ENCODE results near the gene SRSF6. TPM values are rescaled to one million over a fixed set of nuclear protein-coding genes. Genes with fewer than 3 reads are reported as not detected.

SRSF6 gene
- total RNA-seq, 6 experiments from 2014 or later: 141 to 157 (median 148) TPM

- Mint-ChIP-seq H3K9me3 (no peaks in the 10 kb centered on the region), H3K27ac (no peak overlapping the region), H3K36me3 (ENCODE audit: low read depth) (no peaks in the 10 kb centered on the region), H3K4me1 (ENCODE audit: low read depth) (peaks cover 10% of the 10 kb centered on the region; the same call in 1 of the 2 replicates), H3K27me3 (ENCODE audit: insufficient read depth) (peaks cover 23% of the 10 kb centered on the region), H3K4me3 (no peak overlapping the region)
- no peak for DNase-seq
- TF ChIP-seq CTCF (IDR thresholded peaks at IDR 0.05): peak; percentile 33
Observed at GRCh38 chr20:43432498-43432897, 25.2 kb upstream of the SRSF6 start.

GRCh38 chr20:43433250-43433854 lies 24.3 kb upstream of the SRSF6 start:
- no peak for DNase-seq
- H3K4me1 Mint-ChIP-seq (ENCODE audit: low read depth): peaks cover 10% of the 10 kb centered on the region; the same call in 1 of the 2 replicates
- TF ChIP-seq CTCF (IDR thresholded peaks at IDR 0.05): no peak
- no peaks in the 10 kb centered on the region for H3K9me3 Mint-ChIP-seq
- H3K27me3 Mint-ChIP-seq (ENCODE audit: insufficient read depth): peaks cover 22% of the 10 kb centered on the region
- no peak overlapping the region for H3K27ac Mint-ChIP-seq
- no peak overlapping the region for H3K4me3 Mint-ChIP-seq
- H3K36me3 Mint-ChIP-seq (ENCODE audit: low read depth): no peaks in the 10 kb centered on the region

DNA sequence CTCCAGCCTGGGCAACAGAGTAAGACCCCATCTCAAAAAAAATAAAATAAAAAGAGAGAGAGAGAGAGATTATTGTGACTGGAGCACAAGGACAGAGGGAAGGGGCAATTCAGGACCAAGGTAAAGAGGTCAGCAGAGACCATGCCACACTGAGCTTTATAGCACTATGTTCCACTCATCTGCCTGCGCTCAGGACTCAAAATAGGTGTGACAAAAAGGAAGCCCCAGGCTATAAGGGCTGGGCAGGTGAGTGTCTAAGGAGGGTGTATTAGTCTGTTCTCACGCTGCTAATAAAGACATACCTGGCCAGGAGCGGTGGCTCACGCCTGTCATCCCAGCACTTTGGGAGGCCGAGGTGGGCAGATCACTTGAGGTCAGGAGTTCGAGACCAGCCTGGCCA lies 23.1 kb upstream of the SRSF6 start:
- peaks cover 12% of the 10 kb centered on the region for H3K27me3 Mint-ChIP-seq (ENCODE audit: insufficient read depth)
- H3K4me3 Mint-ChIP-seq: no peak overlapping the region

GRCh38 chr20:43438578-43439316 lies 18.9 kb upstream of the SRSF6 start:
- Mint-ChIP-seq H3K4me3 (no peak overlapping the region), H3K4me1 (ENCODE audit: low read depth) (peaks cover 8% of the 10 kb centered on the region), H3K36me3 (ENCODE audit: low read depth) (no peaks in the 10 kb centered on the region), H3K9me3 (no peaks in the 10 kb centered on the region), H3K27ac (no peak overlapping the region), H3K27me3 (ENCODE audit: insufficient read depth) (peaks cover 5% of the 10 kb centered on the region)
- no peak for DNase-seq
- no peak for TF ChIP-seq CTCF (IDR thresholded peaks at IDR 0.05)

More for the DNA sequence above, 23.1 kb upstream of the SRSF6 start:
- TF ChIP-seq CTCF (IDR thresholded peaks at IDR 0.05): no peak
- H3K36me3 Mint-ChIP-seq (ENCODE audit: low read depth): no peaks in the 10 kb centered on the region
- no peaks in the 10 kb centered on the region for H3K9me3 Mint-ChIP-seq
- no peak overlapping the region for H3K27ac Mint-ChIP-seq
- no peak for DNase-seq
- H3K4me1 Mint-ChIP-seq (ENCODE audit: low read depth): peaks cover 10% of the 10 kb centered on the region; the same call in 1 of the 2 replicates

- no peaks in the 10 kb centered on the region for H3K9me3 Mint-ChIP-seq
- H3K36me3 Mint-ChIP-seq (ENCODE audit: low read depth): no peaks in the 10 kb centered on the region
- peaks cover 5% of the 10 kb centered on the region; the same call in 1 of the 2 replicates for H3K27me3 Mint-ChIP-seq (ENCODE audit: insufficient read depth)
- H3K4me1 Mint-ChIP-seq (ENCODE audit: low read depth): peaks cover 18% of the 10 kb centered on the region
- no peak for DNase-seq
- TF ChIP-seq CTCF (IDR thresholded peaks at IDR 0.05): no peak
- no peak overlapping the region for H3K4me3 Mint-ChIP-seq
- H3K27ac Mint-ChIP-seq: no peak overlapping the region
Observed at GRCh38 chr20:43440531-43440930, 17.2 kb upstream of the SRSF6 start.

Data from HFFc6 (cell line).